IPS-NIHi7 (cell line): ENCODE data around the gene LRIG1.
A peak's percentile ranks its signal among the peaks of the same experiment; 100 is the strongest.

ENCODE experiments used
- DNase-seq: peaks from one replicate; pipeline ENCODE4 v3.0.0; 2012; ENCODE audit warnings: mixed read lengths; ENCODE audit errors: extremely low spot score

LRIG1 gene

GRCh38 chr3:66504850-66505641 lies 4.2 kb upstream of the LRIG1 start:
- DNase-seq, result no peak

GRCh38 chr3:66502981-66503380 lies 2.2 kb upstream of the LRIG1 start:
- no peak for DNase-seq

GRCh38 chr3:66502245-66502874 lies 1.5 kb upstream of the LRIG1 start:
- DNase-seq, result no peak

- DNase-seq, result no peak
Measured at GRCh38 chr3:66501483-66502244, 842 bp upstream of the LRIG1 start.

GRCh38 chr3:66499881-66500575 lies 794 bp downstream of the LRIG1 start:
- DNase-seq, result peak; percentile 35

- DNase-seq, result no peak
Measured at GRCh38 chr3:66498687-66499621, 1.9 kb downstream of the LRIG1 start.

GRCh38 chr3:66497985-66498671 lies 2.7 kb downstream of the LRIG1 start:
- no peak for DNase-seq

GRCh38 chr3:66497288-66497984 lies 3.4 kb downstream of the LRIG1 start:
- DNase-seq, result no peak

- no peak for DNase-seq
Measured at GRCh38 chr3:66496746-66497145, 4.1 kb downstream of the LRIG1 start.

GRCh38 chr3:66496301-66496700 lies 4.5 kb downstream of the LRIG1 start:
- DNase-seq, result no peak

- DNase-seq, result no peak
Measured at GRCh38 chr3:66495668-66496045, 5.2 kb downstream of the LRIG1 start.

GRCh38 chr3:66494959-66495667 lies 5.7 kb downstream of the LRIG1 start:
- no peak for DNase-seq

- DNase-seq, result no peak
Measured at GRCh38 chr3:66493458-66494099, 7.2 kb downstream of the LRIG1 start.

- DNase-seq, result no peak
Measured at GRCh38 chr3:66492672-66493071, 8.2 kb downstream of the LRIG1 start.

GRCh38 chr3:66492071-66492470 lies 8.8 kb downstream of the LRIG1 start:
- DNase-seq, result no peak

GRCh38 chr3:66490984-66491383 lies 9.8 kb downstream of the LRIG1 start:
- DNase-seq, result no peak

GRCh38 chr3:66490214-66490613 lies 10.6 kb downstream of the LRIG1 start:
- DNase-seq, result no peak

- DNase-seq, result no peak
Measured at GRCh38 chr3:66489581-66489980, 11.2 kb downstream of the LRIG1 start.

- no peak for DNase-seq
Measured at GRCh38 chr3:66489115-66489514, 11.7 kb downstream of the LRIG1 start.
